ENCODE results near the gene DEFB114. TPM values are rescaled to one million over a fixed set of nuclear protein-coding genes. Genes with fewer than 3 reads are reported as not detected.

Gene DEFB114
- total RNA-seq, 1 experiment from 2014 or later = not detected

GRCh38 chr6:49913636-49914375, 50.2 kb downstream of the DEFB114 start:
- Histone ChIP-seq H3K4me2 (ENCODE audit: low read depth, low read length, poor library complexity, severe bottlenecking) (no peak overlapping the region), H2AFZ (ENCODE audit: low read length) (no peak overlapping the region), H3K9ac (ENCODE audit: low read length) (no peak overlapping the region), H3K9me3 (ENCODE audit: low read length) (no peaks in the 10 kb centered on the region; the same call in 1 of the 2 replicates), H3K9me2 (replicated peaks; ENCODE audit: insufficient read depth, low read length) (no peaks in the 10 kb centered on the region), H3K27ac (ENCODE audit: low read length) (no peak overlapping the region), H4K20me1 (ENCODE audit: insufficient read depth, low read depth, low read length) (no peaks in the 10 kb centered on the region), H3K4me3 (ENCODE audit: low read length) (no peak overlapping the region), H3K27me3 (ENCODE audit: low read length) (no peaks in the 10 kb centered on the region), H3K79me2 (ENCODE audit: low read length) (no peaks in the 10 kb centered on the region), H3K36me3 (ENCODE audit: insufficient read depth, low read length) (no peaks in the 10 kb centered on the region), H3K4me1 (ENCODE audit: low read length) (no peaks in the 10 kb centered on the region)
- no peak for DNase-seq

- no peaks in the 10 kb centered on the region for H3K79me2 ChIP-seq (ENCODE audit: low read length)
- no peaks in the 10 kb centered on the region for H3K36me3 ChIP-seq (ENCODE audit: insufficient read depth, low read length)
- no peaks in the 10 kb centered on the region; the same call in 1 of the 2 replicates for H3K9me3 ChIP-seq (ENCODE audit: low read length)
- no peak overlapping the region for H2AFZ ChIP-seq (ENCODE audit: low read length)
- H3K4me1 ChIP-seq (ENCODE audit: low read length) = no peaks in the 10 kb centered on the region
- no peaks in the 10 kb centered on the region for H3K9me2 ChIP-seq (replicated peaks; ENCODE audit: insufficient read depth, low read length)
- H3K27me3 ChIP-seq (ENCODE audit: low read length) = no peaks in the 10 kb centered on the region
- H4K20me1 ChIP-seq (ENCODE audit: insufficient read depth, low read depth, low read length) = no peaks in the 10 kb centered on the region
- DNase-seq = no peak
- no peak overlapping the region for H3K4me2 ChIP-seq (ENCODE audit: low read depth, low read length, poor library complexity, severe bottlenecking)
- no peak overlapping the region for H3K9ac ChIP-seq (ENCODE audit: low read length)
- no peak overlapping the region for H3K27ac ChIP-seq (ENCODE audit: low read length)
- no peak overlapping the region for H3K4me3 ChIP-seq (ENCODE audit: low read length)
Measured at GRCh38 chr6:49912196-49912595, 51.8 kb downstream of the DEFB114 start.

- no peak overlapping the region for H3K4me3 ChIP-seq (ENCODE audit: low read length)
- no peak overlapping the region for H3K9ac ChIP-seq (ENCODE audit: low read length)
- H3K9me2 ChIP-seq (replicated peaks; ENCODE audit: insufficient read depth, low read length) = no peaks in the 10 kb centered on the region
- no peaks in the 10 kb centered on the region; the same call in 1 of the 2 replicates for H3K9me3 ChIP-seq (ENCODE audit: low read length)
- H3K36me3 ChIP-seq (ENCODE audit: insufficient read depth, low read length) = no peaks in the 10 kb centered on the region
- no peak overlapping the region for H2AFZ ChIP-seq (ENCODE audit: low read length)
- no peaks in the 10 kb centered on the region for H3K27me3 ChIP-seq (ENCODE audit: low read length)
- no peak for DNase-seq
- no peaks in the 10 kb centered on the region for H4K20me1 ChIP-seq (ENCODE audit: insufficient read depth, low read depth, low read length)
- H3K4me1 ChIP-seq (ENCODE audit: low read length) = no peaks in the 10 kb centered on the region
- H3K79me2 ChIP-seq (ENCODE audit: low read length) = no peaks in the 10 kb centered on the region
- H3K27ac ChIP-seq (ENCODE audit: low read length) = no peak overlapping the region
- no peak overlapping the region for H3K4me2 ChIP-seq (ENCODE audit: low read depth, low read length, poor library complexity, severe bottlenecking)
Measured at GRCh38 chr6:49911252-49911651, 52.7 kb downstream of the DEFB114 start.

Other genes with a start within 250 kb of the DEFB114 start
- gene CRISP3, start 219.8 kb downstream of the DEFB114 start, total RNA-seq (2014; rRNA removed; shearing (Covaris generic); ENCODE audit: low replicate concordance) = not detected in 2 replicates
- gene PGK2, start 176.9 kb downstream of the DEFB114 start, total RNA-seq (2014; rRNA removed; shearing (Covaris generic); ENCODE audit: low replicate concordance) = not detected in 2 replicates
- not detected in 2 replicates for gene CRISP1, start 97.6 kb downstream of the DEFB114 start, total RNA-seq (2014; rRNA removed; shearing (Covaris generic); ENCODE audit: low replicate concordance)
- gene DEFB113, start 5.5 kb upstream of the DEFB114 start, total RNA-seq (2014; rRNA removed; shearing (Covaris generic); ENCODE audit: low replicate concordance) = not detected in 2 replicates
- gene DEFB110, start 57.8 kb upstream of the DEFB114 start, total RNA-seq (2014; rRNA removed; shearing (Covaris generic); ENCODE audit: low replicate concordance) = not detected in 2 replicates
- not detected in 2 replicates for gene DEFB112, start 85.8 kb upstream of the DEFB114 start, total RNA-seq (2014; rRNA removed; shearing (Covaris generic); ENCODE audit: low replicate concordance)

Measured in Karpas-422 (cell line).